Measurements from ENCODE around the gene CCDC116. TPM values are rescaled to one million over a fixed set of nuclear protein-coding genes. Genes with fewer than 3 reads are reported as not detected.

The CCDC116 gene
- total RNA-seq, 3 donors from 2014 or later (not counting 1 experiment from before 2014, with no cell fraction given) = 0.43 TPM; not detected in 2

GRCh38 chr22:21587803-21588611 is 44.6 kb upstream of the CCDC116 start:
- TF ChIP-seq, protein P1, sequence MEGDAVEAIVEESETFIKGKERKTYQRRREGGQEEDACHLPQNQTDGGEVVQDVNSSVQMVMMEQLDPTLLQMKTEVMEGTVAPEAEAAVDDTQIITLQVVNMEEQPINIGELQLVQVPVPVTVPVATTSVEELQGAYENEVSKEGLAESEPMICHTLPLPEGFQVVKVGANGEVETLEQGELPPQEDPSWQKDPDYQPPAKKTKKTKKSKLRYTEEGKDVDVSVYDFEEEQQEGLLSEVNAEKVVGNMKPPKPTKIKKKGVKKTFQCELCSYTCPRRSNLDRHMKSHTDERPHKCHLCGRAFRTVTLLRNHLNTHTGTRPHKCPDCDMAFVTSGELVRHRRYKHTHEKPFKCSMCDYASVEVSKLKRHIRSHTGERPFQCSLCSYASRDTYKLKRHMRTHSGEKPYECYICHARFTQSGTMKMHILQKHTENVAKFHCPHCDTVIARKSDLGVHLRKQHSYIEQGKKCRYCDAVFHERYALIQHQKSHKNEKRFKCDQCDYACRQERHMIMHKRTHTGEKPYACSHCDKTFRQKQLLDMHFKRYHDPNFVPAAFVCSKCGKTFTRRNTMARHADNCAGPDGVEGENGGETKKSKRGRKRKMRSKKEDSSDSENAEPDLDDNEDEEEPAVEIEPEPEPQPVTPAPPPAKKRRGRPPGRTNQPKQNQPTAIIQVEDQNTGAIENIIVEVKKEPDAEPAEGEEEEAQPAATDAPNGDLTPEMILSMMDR (IDR thresholded peaks at IDR 0.05) = no peak
- Mint-ChIP-seq H3K4me3 (peak overlapping the region; percentile 35), H3K36me3 (no peaks in the 10 kb centered on the region), H3K27ac (peak overlapping the region; percentile 82 to 87), H3K27me3 (ENCODE audit: low read depth in 2 of 2) (no peaks in the 10 kb centered on the region), H3K4me1 (peaks cover 54 to 62% of the 10 kb centered on the region in 2 donors), H3K9me3 (no peaks in the 10 kb centered on the region)
- peak; percentile 53 to 59 (median 58) for ATAC-seq
- intact Hi-C loops (cut with micrococcal nuclease) = no loop called here
- WGBS (ENCODE audit: insufficient coverage) = 41% methylated on average over 4 of the region's 4 CpGs
- Histone ChIP-seq H3K9me3 (ENCODE audit: control insufficient read depth, insufficient read depth, low read length) (no peaks in the 10 kb centered on the region), H3K4me1 (ENCODE audit: control insufficient read depth, insufficient read depth, low read length) (peaks cover 45% of the 10 kb centered on the region), H3K27me3 (ENCODE audit: control insufficient read depth, insufficient read depth, low read length) (no peaks in the 10 kb centered on the region), H3K36me3 (ENCODE audit: control insufficient read depth, insufficient read depth, low read length) (peaks cover 12% of the 10 kb centered on the region), H3K4me3 (ENCODE audit: low read length) (no peak overlapping the region), H3K27ac (ENCODE audit: low read length) (peak overlapping the region; percentile 23)
- peak in 1 of 2 donors; percentile 38 for DNase-seq

GRCh38 chr22:21589396-21589795 is 43.2 kb upstream of the CCDC116 start:
- TF ChIP-seq, protein P1 (IDR thresholded peaks at IDR 0.05) = no peak
- Histone ChIP-seq H3K4me1 (ENCODE audit: control insufficient read depth, insufficient read depth, low read length) (peaks cover 44% of the 10 kb centered on the region), H3K9me3 (ENCODE audit: control insufficient read depth, insufficient read depth, low read length) (no peaks in the 10 kb centered on the region), H3K27me3 (ENCODE audit: control insufficient read depth, insufficient read depth, low read length) (no peaks in the 10 kb centered on the region), H3K4me3 (ENCODE audit: low read length) (no peak overlapping the region), H3K27ac (ENCODE audit: low read length) (no peak overlapping the region), H3K36me3 (ENCODE audit: control insufficient read depth, insufficient read depth, low read length) (peaks cover 20% of the 10 kb centered on the region)
- intact Hi-C loops (cut with micrococcal nuclease) = no loop called here
- no peaks in the 10 kb centered on the region for H3K36me3 Mint-ChIP-seq
- H3K4me1 Mint-ChIP-seq = peaks cover 61 to 69% of the 10 kb centered on the region in 2 donors
- no peaks in the 10 kb centered on the region for H3K9me3 Mint-ChIP-seq
- peak overlapping the region; percentile 49 to 71 for H3K27ac Mint-ChIP-seq
- ATAC-seq (no peak), DNase-seq (no peak)
- no peak overlapping the region for H3K4me3 Mint-ChIP-seq
- WGBS (ENCODE audit: insufficient coverage) = 94% methylated on average over 8 of the region's 8 CpGs
- no peaks in the 10 kb centered on the region for H3K27me3 Mint-ChIP-seq (ENCODE audit: low read depth in 2 of 2)

GRCh38 chr22:21590809-21591641 is 41.5 kb upstream of the CCDC116 start:
- Histone ChIP-seq H3K9me3 (ENCODE audit: control insufficient read depth, insufficient read depth, low read length) (no peaks in the 10 kb centered on the region), H3K4me1 (ENCODE audit: control insufficient read depth, insufficient read depth, low read length) (peaks cover 43% of the 10 kb centered on the region), H3K27ac (ENCODE audit: low read length) (no peak overlapping the region), H3K4me3 (ENCODE audit: low read length) (no peak overlapping the region), H3K36me3 (ENCODE audit: control insufficient read depth, insufficient read depth, low read length) (peaks cover 25% of the 10 kb centered on the region), H3K27me3 (ENCODE audit: control insufficient read depth, insufficient read depth, low read length) (no peaks in the 10 kb centered on the region)
- no peaks in the 10 kb centered on the region for H3K9me3 Mint-ChIP-seq
- no peak overlapping the region for H3K4me3 Mint-ChIP-seq
- WGBS (ENCODE audit: insufficient coverage) = 81% methylated on average over 9 of the region's 9 CpGs
- no peaks in the 10 kb centered on the region for H3K36me3 Mint-ChIP-seq
- intact Hi-C loops (cut with micrococcal nuclease) = no loop called here
- H3K27me3 Mint-ChIP-seq (ENCODE audit: low read depth in 2 of 2) = no peaks in the 10 kb centered on the region
- TF ChIP-seq, protein P1 (IDR thresholded peaks at IDR 0.05) = no peak
- ATAC-seq = no peak
- H3K27ac Mint-ChIP-seq = peak overlapping the region; percentile 60 to 80
- peaks cover 68 to 70% of the 10 kb centered on the region in 2 donors for H3K4me1 Mint-ChIP-seq
- no peak for DNase-seq
